Heart right ventricle (tissue), 16 donors: ENCODE measurements around the gene ODF4. TPM values are rescaled to one million over a fixed set of nuclear protein-coding genes. Genes with fewer than 3 reads are reported as not detected.

Experiments used
- ATAC-seq, 8 donors: fragments of 200-7000 bp; cut with Tn5 transposase; one replicate each; pipeline ENCODE4 v1.9.1; 2020; ENCODE audit warnings: mild to moderate bottlenecking in 8 of 8, moderate library complexity in 8 of 8, moderate number of reproducible peaks in 1 of 8
- DNase-seq, 2 donors: peaks; one replicate each; pipeline ENCODE4 v3.0.0-alpha.2; 2020
- H3K27ac ChIP-seq, 10 donors: fragments of 200-600 bp; sonication (generic) in 2 of 10; one replicate each; pipeline versions ENCODE4 v1.5.0 to v1.8.0; 2020 to 2022; ENCODE audit warnings: mild to moderate bottlenecking in 3 of 10
- H3K27me3 ChIP-seq, 7 donors: fragments of 200-600 bp; one replicate each; pipeline ENCODE4 v1.8.0; 2021 to 2022; ENCODE audit warnings: mild to moderate bottlenecking in 2 of 7
- H3K36me3 ChIP-seq, 9 donors: fragments of 200-600 bp; sonication (generic) in 1 of 9; one replicate each; pipeline versions ENCODE4 v1.5.0 to v1.8.0; 2020 to 2022; ENCODE audit warnings: mild to moderate bottlenecking in 2 of 9
- H3K4me1 ChIP-seq, 9 donors: fragments of 200-600 bp; sonication (generic) in 1 of 9; one replicate each; pipeline versions ENCODE4 v1.5.0 to v1.8.0; 2020 to 2022; ENCODE audit warnings: mild to moderate bottlenecking in 4 of 9
- H3K4me3 ChIP-seq, 10 donors: fragments of 200-600 bp; sonication (generic) in 2 of 10; one replicate each; pipeline versions ENCODE4 v1.5.0 to v1.8.0; 2020 to 2022; ENCODE audit warnings: mild to moderate bottlenecking in 7 of 10, moderate library complexity in 2 of 10
- H3K9me3 ChIP-seq, 11 donors: fragments of 200-600 bp in 10 of 11; sonication (generic) in 2 of 11; one replicate each; pipeline versions ENCODE4 v1.5.0 to v1.8.0; 2013 to 2022; ENCODE audit warnings: mild to moderate bottlenecking in 2 of 11, control low read depth in 1 of 11, moderate library complexity in 1 of 11
- CTCF ChIP-seq, 9 donors: fragments of 200-600 bp; sonication (generic) in 2 of 9; IDR thresholded peaks; one replicate each; pipeline versions ENCODE4 v1.5.0 to v1.8.0; 2021 to 2022; ENCODE audit warnings: antibody characterized with exemption in 9 of 9, mild to moderate bottlenecking in 5 of 9, moderate library complexity in 1 of 9
- WGBS, 2 donors: extraction: QIAGEN DNeasy Blood & Tissue Kit; methylation state at CpG; one replicate each; pipeline ENCODE4 v1.1.7; 2013; ENCODE audit warnings: inconsistent platforms in 1 of 2; 5-methylcytosine and 5-hydroxymethylcytosine counted together
- intact Hi-C, 10 donors: fragments of 100-400 bp; cut with DNase I; formaldehyde crosslinking; loops; one replicate each; pipeline versions ENCODE4 v1.11.1 to v1.14.2; 2022
- polyA plus RNA-seq, 2 donors: library from polyadenylated mRNA; stranded (reverse); fragments of 200-250 nt; gene quantifications; one replicate each; pipeline ENCODE4 v1.2.3, GENCODE V29; 2013
- total RNA-seq, 10 donors: library from RNA; stranded (reverse); fragmentation: NEBNext Ultra II Directional in 3 of 10; extraction: Animal tissue kit (Norgen Biotek cat#: 25700) in 3 of 10; gene quantifications; one replicate each; pipeline versions ENCODE4 v1.2.1 to v1.2.4, GENCODE V29; 2021 to 2023
- donor health status: Arrhythmogenic right ventricular cardiomyopathy.
- donor health status: ischemic (EF 13 %, LVEDD 7.1; RV severe dilation, severe dysfunction).
- donor health status: healthy with polysubstance abuse.
- donor health status: DM: no; HTN: yes; CAD: no.
- donor health status: DM: no; HTN: no; CAD: no.
- donor health status: ischemic (EF 25% LVEDD 6.9; RV normal size, moderate dysfunction).
- donor health status: ischemic (EF 25% LVEDD 5.7; RV mildly dilated, moderate dysfunction).
- donor health status: healthy.
- donor health status: DM: yes; HTN: yes; CAD: no.
- donor health status: Ischemic cardiomyopathy.
- donor health status: ischemic (EF 35%, LVEDD 5.7; RV mildly dilated, moderate dysfunction).
- donor health status: nonischemic (EF 11% LVEDD 7.7; RV severe dilation, severe dysfunction).
- donor health status: DM: yes; HTN: yes; CAD: no.
- donor health status: PGD.
- donor health status: ischemic (EF 29% LVEDD 5.4; RV normal size, mild dysfunction).
- donor health status: nonischemic (EF 23%, LVEDD 6.1; RV moderate dilation, normal function).

The ODF4 gene
- total and polyA plus RNA-seq, 12 donors, result not detected

- Histone ChIP-seq H3K27ac (peak overlapping the region; percentile 81 to 99 (median 89)), H3K4me1 (peaks cover 8 to 27% (median 13%) of the 10 kb centered on the region in 9 donors), H3K4me3 (peak overlapping the region; percentile 10 to 87 (median 65)), H3K9me3 (no peaks in the 10 kb centered on the region), H3K27me3 (no peaks in the 10 kb centered on the region), H3K36me3 (peaks cover 0 to 2% (median 0%) of the 10 kb centered on the region in 9 donors)
- ATAC-seq (peak; percentile 1 to 27 (median 6)), DNase-seq (no peak)
- intact Hi-C loops, result loop anchor here in 3 of 10 donors (2.0 to 10.0 kb wide), 9 partner anchors 46 to 223 kb away; partner anchors contain the start of genes ALOXE3 (in 1 of the 3), BORCS6 (in 1 of the 3), CTC1 (in 1 of the 3) and PFAS (in 1 of the 3)
- no peak for TF ChIP-seq CTCF (IDR thresholded peaks at IDR 0.05)
- 5 to 7% methylated on average over 15 of the region's 15 CpGs for WGBS, 2 donors
Measured at GRCh38 chr17:8294814-8295316, 44.8 kb upstream of the ODF4 start.

GRCh38 chr17:8300226-8300625 is 39.4 kb upstream of the ODF4 start:
- H3K4me3 ChIP-seq, result no peak overlapping the region
- DNase-seq, result no peak
- intact Hi-C loops, result loop anchor here in 8 of 10 donors (5.0 to 10.0 kb wide), 5 partner anchors 48 to 238 kb away; partner anchors contain the start of gene ALOX12B (in 3 of the 8)
- 55 to 60% methylated on average over 3 of the region's 3 CpGs for WGBS, 2 donors
- H3K4me1 ChIP-seq, result peaks cover 0 to 14% (median 3%) of the 10 kb centered on the region in 9 donors
- no peak for ATAC-seq
- H3K36me3 ChIP-seq, result no peaks in the 10 kb centered on the region
- no peak overlapping the region for H3K27ac ChIP-seq
- H3K27me3 ChIP-seq, result no peaks in the 10 kb centered on the region
- H3K9me3 ChIP-seq, result no peaks in the 10 kb centered on the region
- no peak for TF ChIP-seq CTCF (IDR thresholded peaks at IDR 0.05)

GRCh38 chr17:8300627-8301242 is 38.9 kb upstream of the ODF4 start:
- TF ChIP-seq CTCF (IDR thresholded peaks at IDR 0.05), result peak; percentile 76 to 90 (median 85)
- H3K27ac ChIP-seq, result no peak overlapping the region
- intact Hi-C loops, result loop anchor here in 8 of 10 donors (5.0 to 10.0 kb wide), 5 partner anchors 48 to 238 kb away; partner anchors contain the start of gene ALOX12B (in 3 of the 8)
- H3K4me1 ChIP-seq, result peaks cover 0 to 13% (median 3%) of the 10 kb centered on the region in 9 donors
- peak; percentile 65 to 93 (median 91) for ATAC-seq
- H3K27me3 ChIP-seq, result no peaks in the 10 kb centered on the region
- no peak overlapping the region for H3K4me3 ChIP-seq
- H3K9me3 ChIP-seq, result no peaks in the 10 kb centered on the region
- no peaks in the 10 kb centered on the region for H3K36me3 ChIP-seq
- 14 to 15% methylated on average over 8 of the region's 8 CpGs for WGBS, 2 donors
- DNase-seq, result peak; percentile 38 to 45

- Histone ChIP-seq H3K27ac (peak overlapping the region; percentile 75 to 96 (median 90)), H3K36me3 (peaks cover 0 to 25% (median 0%) of the 10 kb centered on the region in 9 donors), H3K9me3 (no peaks in the 10 kb centered on the region), H3K4me3 (peak overlapping the region; percentile 41 to 71 (median 56)), H3K4me1 (peaks cover 5 to 43% (median 21%) of the 10 kb centered on the region in 9 donors), H3K27me3 (peaks cover 0 to 40% (median 29%) of the 10 kb centered on the region in 7 donors)
- intact Hi-C loops, result loop anchor here in 6 of 10 donors (2.0 to 10.0 kb wide), 6 partner anchors 47 to 72 kb away; partner anchors contain the start of genes KRABD2 (in 1 of the 6) and RPL26 (in 1 of the 6)
- no peak for TF ChIP-seq CTCF (IDR thresholded peaks at IDR 0.05)
- DNase-seq, result peak in 1 of 2 donors; percentile 71
- 49 to 53% methylated on average over 10 of the region's 10 CpGs for WGBS, 2 donors
- ATAC-seq, result peak; percentile 66 to 94 (median 85)
Measured at GRCh38 chr17:8310601-8311123, 29.0 kb upstream of the ODF4 start.
